Esophagus squamous epithelium (tissue), 4 donors: ENCODE measurements around the gene NR6A1.

Source experiments
- POLR2A ChIP-seq, 4 donors: fragments of 450-650 bp; IDR thresholded peaks; one replicate each; pipeline ENCODE4 v1.6.1; 2017; ENCODE audit warnings: antibody characterized with exemption in 4 of 4, mild to moderate bottlenecking in 4 of 4, moderate library complexity in 3 of 4
- TF ChIP-seq, protein P1 (sequence below), 6 experiments: fragments of 450-650 bp in 4 of 6; fragments of 200-600 bp in 2 of 6; sonication (generic) in 2 of 6; IDR thresholded peaks; one replicate each; pipeline ENCODE4 v1.5.1; 2016 to 2019; ENCODE audit warnings: antibody characterized with exemption in 6 of 6, mild to moderate bottlenecking in 4 of 6, moderate library complexity in 4 of 6

DNA sequence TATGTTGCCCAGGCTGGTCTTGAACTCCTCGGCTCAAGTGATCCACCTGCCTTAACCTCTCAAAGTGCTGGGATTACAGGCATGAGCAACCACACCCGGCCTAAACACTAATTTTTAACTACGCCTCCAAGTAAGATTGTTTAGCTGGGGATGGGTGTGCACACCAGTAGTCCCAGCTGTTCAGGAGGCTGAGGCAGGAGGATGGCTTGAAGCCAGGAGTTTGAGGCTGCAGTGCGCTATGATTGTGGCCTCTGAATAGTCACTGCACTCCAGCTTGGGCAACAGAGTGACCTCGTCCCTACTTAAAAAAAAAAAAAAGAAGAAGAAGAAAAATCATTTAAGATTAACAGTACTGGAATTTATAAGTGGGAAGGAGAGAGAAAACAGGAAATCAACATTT is 173.1 kb downstream of the NR6A1 start:
- TF ChIP-seq, protein P1, sequence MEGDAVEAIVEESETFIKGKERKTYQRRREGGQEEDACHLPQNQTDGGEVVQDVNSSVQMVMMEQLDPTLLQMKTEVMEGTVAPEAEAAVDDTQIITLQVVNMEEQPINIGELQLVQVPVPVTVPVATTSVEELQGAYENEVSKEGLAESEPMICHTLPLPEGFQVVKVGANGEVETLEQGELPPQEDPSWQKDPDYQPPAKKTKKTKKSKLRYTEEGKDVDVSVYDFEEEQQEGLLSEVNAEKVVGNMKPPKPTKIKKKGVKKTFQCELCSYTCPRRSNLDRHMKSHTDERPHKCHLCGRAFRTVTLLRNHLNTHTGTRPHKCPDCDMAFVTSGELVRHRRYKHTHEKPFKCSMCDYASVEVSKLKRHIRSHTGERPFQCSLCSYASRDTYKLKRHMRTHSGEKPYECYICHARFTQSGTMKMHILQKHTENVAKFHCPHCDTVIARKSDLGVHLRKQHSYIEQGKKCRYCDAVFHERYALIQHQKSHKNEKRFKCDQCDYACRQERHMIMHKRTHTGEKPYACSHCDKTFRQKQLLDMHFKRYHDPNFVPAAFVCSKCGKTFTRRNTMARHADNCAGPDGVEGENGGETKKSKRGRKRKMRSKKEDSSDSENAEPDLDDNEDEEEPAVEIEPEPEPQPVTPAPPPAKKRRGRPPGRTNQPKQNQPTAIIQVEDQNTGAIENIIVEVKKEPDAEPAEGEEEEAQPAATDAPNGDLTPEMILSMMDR (IDR thresholded peaks at IDR 0.05), result no peak
- TF ChIP-seq POLR2A (IDR thresholded peaks at IDR 0.05), result no peak
